SU-DHL-6 (cell line): Measurements from ENCODE around the gene SIGLEC12.

Source experiments
- H2AFZ ChIP-seq: fragments of 200-600 bp; sonication (generic); 2 replicates; pipeline ENCODE4 v1.6.1; 2014; ENCODE audit warnings: low read depth, mild to moderate bottlenecking, moderate library complexity, mixed read lengths, antibody characterized with exemption, low read length; ENCODE audit not compliant: severe bottlenecking
- H3F3A ChIP-seq: fragments of 200-600 bp; shearing (Covaris generic); 2 replicates; pipeline ENCODE4 v1.6.0; 2016; ENCODE audit warnings: antibody characterized with exemption, mild to moderate bottlenecking; ENCODE audit not compliant: insufficient read depth
- H3K27ac ChIP-seq: fragments of 200-600 bp; sonication (generic); 2 replicates; pipeline ENCODE4 v1.5.1; 2016; ENCODE audit warnings: low read depth, mild to moderate bottlenecking, low read length, moderate library complexity, mixed read lengths
- H3K27me3 ChIP-seq: fragments of 200-600 bp; sonication (generic), shearing (Covaris generic); 2 replicates; pipeline ENCODE4 v1.6.0; 2014; ENCODE audit warnings: mild to moderate bottlenecking, low read length
- H3K36me3 ChIP-seq: fragments of 200-600 bp; sonication (generic); 2 replicates; pipeline ENCODE4 v1.6.1; 2014; ENCODE audit warnings: mild to moderate bottlenecking, low read length, mixed read lengths
- H3K4me2 ChIP-seq: fragments of 300-600, 200-600 bp; shearing (Covaris generic), sonication (generic); 2 replicates; pipeline ENCODE4 v1.6.0; 2014; ENCODE audit warnings: low read length, low read depth, mild to moderate bottlenecking; ENCODE audit not compliant: poor library complexity, severe bottlenecking
- H3K4me3 ChIP-seq: fragments of 200-600 bp; sonication (generic); 2 replicates; pipeline ENCODE4 v1.5.1; 2014; ENCODE audit warnings: antibody characterized with exemption, low read length, mild to moderate bottlenecking, mixed read lengths; ENCODE audit not compliant: insufficient read depth, poor library complexity, severe bottlenecking
- H3K79me2 ChIP-seq: fragments of 200-600 bp; sonication (generic); 2 replicates; pipeline ENCODE4 v1.6.1; 2014; ENCODE audit warnings: mild to moderate bottlenecking, low read length, moderate library complexity; ENCODE audit not compliant: insufficient read depth
- H3K9ac ChIP-seq: fragments of 200-600 bp; sonication (generic); 2 replicates; pipeline ENCODE4 v1.7.0; 2014; ENCODE audit warnings: mild to moderate bottlenecking, low read length
- H3K9me2 ChIP-seq: fragments of 200-600 bp; sonication (generic); replicated peaks from 2 replicates; pipeline ENCODE4 v1.6.1; 2014; ENCODE audit warnings: low read length; ENCODE audit not compliant: insufficient read depth
- H3K9me3 ChIP-seq: fragments of 200-600 bp; sonication (generic); 2 replicates; pipeline ENCODE4 v1.6.1; 2014; ENCODE audit warnings: low read length, mixed read lengths; ENCODE audit not compliant: insufficient read depth
- H4K20me1 ChIP-seq: fragments of 200-600 bp; sonication (generic); 2 replicates; pipeline ENCODE4 v1.6.1; 2014; ENCODE audit warnings: low read depth, mild to moderate bottlenecking, antibody characterized with exemption, low read length, moderate library complexity, mixed read lengths
- CTCF ChIP-seq: fragments of 200-600 bp; sonication (generic); IDR thresholded peaks from one replicate; pipeline ENCODE4 v1.5.1; 2017; ENCODE audit warnings: antibody characterized with exemption, mild to moderate bottlenecking, low read length, moderate library complexity; ENCODE audit not compliant: insufficient read depth, poor library complexity, severe bottlenecking
- EZH2phosphoT487 ChIP-seq: fragments of 200-600 bp; sonication (generic), shearing (Covaris generic); conservative IDR thresholded peaks from 2 replicates; pipeline ENCODE4 v1.6.1; 2018; ENCODE audit warnings: mild to moderate bottlenecking, antibody characterized with exemption, low read length, moderate library complexity, mixed read lengths

SIGLEC12 gene

GRCh38 chr19:51497666-51498065, 3.9 kb downstream of the SIGLEC12 start:
- no peaks in the 10 kb centered on the region for H3K27me3 ChIP-seq
- H3K4me2 ChIP-seq: no peak overlapping the region
- H3K9ac ChIP-seq: no peak overlapping the region
- H2AFZ ChIP-seq: no peak overlapping the region
- H3K4me3 ChIP-seq: no peak overlapping the region
- TF ChIP-seq CTCF: no peak
- TF ChIP-seq EZH2phosphoT487: no peak
- no peaks in the 10 kb centered on the region for H3K36me3 ChIP-seq
- no peaks in the 10 kb centered on the region for H3K79me2 ChIP-seq
- H3F3A ChIP-seq: no peaks in the 10 kb centered on the region
- no peaks in the 10 kb centered on the region for H4K20me1 ChIP-seq
- H3K9me3 ChIP-seq: no peaks in the 10 kb centered on the region
- H3K9me2 ChIP-seq: no peaks in the 10 kb centered on the region
- H3K27ac ChIP-seq: no peak overlapping the region

DNA sequence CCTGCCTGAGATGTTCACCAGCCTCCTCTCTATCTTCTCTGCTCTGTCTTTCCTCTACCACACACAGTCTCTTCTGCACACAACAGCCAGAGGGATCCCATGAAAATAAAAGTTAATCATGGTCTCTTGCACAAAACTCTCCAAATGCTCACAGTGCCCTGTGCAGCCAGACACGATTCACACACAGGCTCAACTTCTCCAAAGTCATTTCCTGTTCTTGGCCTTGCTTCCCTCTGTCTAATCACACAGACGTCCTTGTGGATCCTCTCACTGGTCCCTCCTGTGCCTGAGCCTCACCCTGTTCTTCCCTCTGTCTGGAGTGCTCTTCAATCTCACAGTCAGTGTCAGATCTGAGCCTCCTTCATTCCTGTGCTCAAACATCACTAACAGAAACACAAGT, 7.8 kb downstream of the SIGLEC12 start:
- Histone ChIP-seq H3K4me3 (no peak overlapping the region), H3K36me3 (no peaks in the 10 kb centered on the region), H2AFZ (no peak overlapping the region), H3K79me2 (no peaks in the 10 kb centered on the region), H3K9me2 (no peaks in the 10 kb centered on the region), H3K27ac (no peak overlapping the region), H3F3A (no peaks in the 10 kb centered on the region), H3K4me2 (no peak overlapping the region), H4K20me1 (no peaks in the 10 kb centered on the region), H3K9me3 (no peaks in the 10 kb centered on the region), H3K9ac (no peak overlapping the region), H3K27me3 (no peaks in the 10 kb centered on the region)
- no peak for TF ChIP-seq CTCF
- no peak for TF ChIP-seq EZH2phosphoT487

DNA sequence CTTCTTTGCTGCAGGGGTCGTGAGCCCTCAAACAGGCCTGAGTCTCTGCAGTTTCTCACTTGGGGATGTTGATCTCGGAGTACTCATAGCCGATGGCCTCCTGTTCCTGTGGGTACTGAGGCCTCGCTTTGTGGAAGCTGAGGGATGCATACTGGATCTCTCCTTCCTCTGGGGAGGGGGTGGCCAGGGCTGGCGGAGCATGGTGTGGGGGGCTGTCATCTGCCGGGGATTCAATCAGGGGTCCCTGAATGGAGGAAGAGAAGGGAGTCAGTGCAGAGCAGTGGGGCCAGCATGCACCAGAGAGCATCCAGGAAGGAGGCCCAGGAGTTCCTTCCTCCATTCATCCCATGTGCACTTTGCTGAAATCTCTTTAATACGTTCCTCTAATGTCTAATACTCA, 10.0 kb downstream of the SIGLEC12 start:
- Histone ChIP-seq H3K9me3 (no peaks in the 10 kb centered on the region), H3K79me2 (no peaks in the 10 kb centered on the region), H3K27me3 (no peaks in the 10 kb centered on the region), H3K9ac (no peak overlapping the region), H3K4me2 (no peak overlapping the region), H3F3A (no peaks in the 10 kb centered on the region), H3K27ac (no peak overlapping the region), H3K4me3 (no peak overlapping the region), H3K36me3 (no peaks in the 10 kb centered on the region), H2AFZ (no peak overlapping the region), H3K9me2 (no peaks in the 10 kb centered on the region), H4K20me1 (no peaks in the 10 kb centered on the region)
- no peak for TF ChIP-seq EZH2phosphoT487
- TF ChIP-seq CTCF: no peak

DNA sequence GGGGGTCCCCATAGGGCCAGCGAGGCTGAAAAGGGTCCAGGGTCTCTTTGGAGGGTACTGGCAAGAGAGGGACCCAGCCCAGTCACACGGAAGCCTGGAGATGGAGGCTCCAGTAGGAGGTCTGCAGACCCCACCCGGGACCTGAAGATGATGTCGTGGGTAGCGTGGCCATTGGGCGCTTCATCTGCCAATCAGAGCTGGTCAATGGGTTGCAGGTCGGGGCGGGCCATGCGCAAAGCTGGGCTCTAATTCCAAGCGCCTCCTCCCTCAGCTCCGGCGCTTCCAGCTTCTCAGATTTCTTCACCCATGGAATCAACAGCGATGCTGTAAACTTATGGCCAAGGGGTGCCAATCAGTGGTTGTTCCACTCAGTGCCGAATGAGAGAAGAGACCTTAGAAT, 10.9 kb downstream of the SIGLEC12 start:
- Histone ChIP-seq H3K4me3 (no peak overlapping the region), H3K27ac (no peak overlapping the region), H3K79me2 (no peaks in the 10 kb centered on the region), H3F3A (no peaks in the 10 kb centered on the region), H3K27me3 (no peaks in the 10 kb centered on the region), H3K4me2 (no peak overlapping the region), H4K20me1 (no peaks in the 10 kb centered on the region), H3K9me3 (no peaks in the 10 kb centered on the region), H3K9me2 (no peaks in the 10 kb centered on the region), H2AFZ (no peak overlapping the region), H3K36me3 (no peaks in the 10 kb centered on the region), H3K9ac (no peak overlapping the region)
- TF ChIP-seq EZH2phosphoT487: no peak
- TF ChIP-seq CTCF: no peak
